ENCODE measurements around the gene TOR3A.
"Not testable (repeated sequence)": the region's sequence is repeated elsewhere in the genome, so short reads cannot be mapped to it uniquely, and the experiment has no call there.

The TOR3A gene

DNA sequence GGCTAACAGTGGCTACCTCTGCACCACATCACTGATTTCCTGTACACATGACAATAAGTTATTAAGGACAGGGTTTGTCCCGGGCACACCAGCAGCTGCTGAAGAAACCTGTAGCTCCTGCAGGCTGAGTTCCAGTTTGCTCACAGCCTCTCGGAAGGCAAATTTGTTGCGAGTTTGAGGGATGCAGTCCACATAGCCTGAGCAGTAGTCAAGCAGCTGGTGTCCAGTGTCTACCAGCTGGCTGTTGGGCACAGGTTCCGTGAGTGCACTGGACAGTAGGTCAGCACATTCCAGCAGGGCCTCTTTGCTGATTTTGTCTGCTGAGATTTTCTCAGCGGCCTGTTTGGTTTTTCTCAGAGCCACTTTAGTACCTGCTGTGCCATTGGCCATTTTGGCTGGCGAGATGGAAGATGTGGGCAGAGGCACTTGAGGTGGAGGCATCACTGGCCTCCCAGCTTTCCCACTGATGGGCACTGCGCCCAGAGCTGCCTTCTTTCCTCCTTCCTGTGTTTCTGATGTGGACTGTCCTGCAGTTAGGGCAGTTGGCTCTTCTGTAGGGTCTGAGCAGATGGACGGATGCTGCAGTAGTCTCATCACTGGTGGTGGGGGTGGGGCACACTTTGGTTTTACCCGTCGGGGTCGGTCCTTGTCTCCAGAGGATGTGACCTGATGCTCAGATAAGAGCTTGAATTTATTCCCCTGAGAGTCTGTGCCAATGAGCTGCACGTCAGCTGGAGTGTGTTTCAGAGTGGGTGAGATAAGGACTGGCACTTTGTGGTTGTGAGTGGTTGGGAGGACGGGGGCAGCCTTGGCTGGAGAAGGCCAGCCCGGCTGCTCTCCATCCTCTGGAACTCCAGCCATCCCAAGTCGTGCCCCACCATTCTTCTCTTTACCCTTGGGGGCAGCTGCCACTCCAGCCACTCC is 26.1 kb downstream of the TOR3A start:
- no peak for DNase-seq (ENCODE audit: low read depth in 2 of 2)

DNA sequence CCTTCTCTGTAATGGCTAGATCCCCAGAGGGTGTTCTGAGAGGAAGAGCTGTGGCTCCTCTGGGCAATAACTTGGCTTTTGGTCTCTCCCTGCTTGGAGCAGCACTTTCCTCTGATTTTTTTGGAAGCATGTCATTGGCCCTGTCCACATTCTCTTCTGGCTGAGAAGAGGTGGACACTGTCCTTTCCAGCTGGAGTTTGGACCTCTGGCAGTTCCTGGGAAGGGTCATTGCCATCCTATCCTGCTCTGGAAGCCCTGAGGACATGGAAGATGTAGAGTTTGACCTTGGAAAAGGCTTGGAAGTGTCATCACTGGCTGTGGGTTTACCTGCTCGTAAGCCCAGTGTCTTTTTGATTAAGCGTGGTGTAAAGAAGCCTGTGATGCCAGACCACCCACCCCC is 26.8 kb downstream of the TOR3A start:
- no peak for DNase-seq (ENCODE audit: low read depth in 2 of 2)

- no peak for DNase-seq (ENCODE audit: low read depth in 2 of 2)
These were observed 33.3 kb downstream of the TOR3A start for GRCh38 chr1:179115181-179115580.

GRCh38 chr1:179119513-179119912 is 37.6 kb downstream of the TOR3A start:
- no peak for DNase-seq (ENCODE audit: low read depth in 2 of 2)

DNA sequence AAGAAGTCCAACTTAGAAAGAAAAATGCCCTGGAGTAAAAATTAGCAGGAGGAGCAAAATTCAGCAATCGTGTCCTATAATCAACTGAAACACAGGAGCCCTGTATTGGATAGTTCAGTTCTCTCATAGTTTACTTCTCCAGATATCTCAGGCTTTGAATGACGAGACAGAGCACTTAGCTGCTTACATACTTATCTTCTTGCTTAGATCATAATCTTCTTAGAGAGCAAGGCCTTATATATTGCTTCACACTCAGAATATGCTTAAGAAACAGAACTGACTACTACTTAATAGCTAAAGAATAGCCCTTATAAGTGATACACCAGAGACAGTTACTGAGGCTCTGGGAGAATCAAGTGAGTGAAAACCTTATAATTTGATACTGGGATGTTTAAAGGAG is 38.9 kb downstream of the TOR3A start:
- DNase-seq (ENCODE audit: low read depth in 2 of 2): no peak

DNA sequence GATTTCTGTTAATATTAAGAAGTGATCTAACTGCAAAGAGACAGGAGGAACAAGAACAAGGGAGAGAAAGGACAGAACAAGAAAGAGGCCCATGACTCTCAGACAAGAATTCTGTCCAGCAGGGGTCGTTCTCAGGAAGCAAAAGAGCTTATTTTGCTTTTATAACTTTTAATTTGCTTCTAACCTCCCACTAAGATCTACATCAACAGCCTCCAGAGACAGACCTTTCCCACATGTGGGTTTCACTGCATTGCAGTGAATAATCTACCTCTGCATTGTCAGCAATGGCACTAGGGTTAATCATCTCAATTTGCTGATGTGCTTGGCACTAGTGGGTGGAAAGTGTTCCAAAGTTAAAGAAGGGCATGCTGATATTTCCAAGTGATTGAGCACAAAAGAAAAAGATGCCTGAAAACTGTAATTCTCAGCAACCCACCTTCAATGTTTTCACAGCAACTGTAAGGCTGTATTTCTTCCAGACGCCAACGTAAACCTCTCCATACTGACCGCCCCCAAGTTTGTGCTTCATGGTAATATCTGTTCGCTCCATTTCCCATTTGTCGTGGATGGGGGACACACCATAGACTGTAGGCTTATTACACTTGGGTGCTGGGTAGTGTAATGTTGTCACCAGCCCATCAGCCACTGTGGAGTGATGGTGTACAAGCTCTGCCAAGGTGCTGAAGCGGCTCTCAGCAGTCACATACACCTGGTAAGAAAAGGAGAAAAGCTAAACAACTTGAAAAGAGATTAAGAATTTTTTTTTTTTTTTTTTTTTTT is 39.5 kb downstream of the TOR3A start:
- peak; percentile 40 to 42 for DNase-seq (ENCODE audit: low read depth in 2 of 2)

- no peak for DNase-seq (ENCODE audit: low read depth in 2 of 2)
These were observed 43.0 kb downstream of the TOR3A start for GRCh38 chr1:179124873-179125272.

GRCh38 chr1:179126338-179127060 is 44.6 kb downstream of the TOR3A start:
- DNase-seq (ENCODE audit: low read depth in 2 of 2): no peak

GRCh38 chr1:179127163-179127895 is 45.5 kb downstream of the TOR3A start:
- no peak for DNase-seq (ENCODE audit: low read depth in 2 of 2)

GRCh38 chr1:179128520-179128919 is 46.6 kb downstream of the TOR3A start:
- no peak for DNase-seq (ENCODE audit: low read depth in 2 of 2)

DNA sequence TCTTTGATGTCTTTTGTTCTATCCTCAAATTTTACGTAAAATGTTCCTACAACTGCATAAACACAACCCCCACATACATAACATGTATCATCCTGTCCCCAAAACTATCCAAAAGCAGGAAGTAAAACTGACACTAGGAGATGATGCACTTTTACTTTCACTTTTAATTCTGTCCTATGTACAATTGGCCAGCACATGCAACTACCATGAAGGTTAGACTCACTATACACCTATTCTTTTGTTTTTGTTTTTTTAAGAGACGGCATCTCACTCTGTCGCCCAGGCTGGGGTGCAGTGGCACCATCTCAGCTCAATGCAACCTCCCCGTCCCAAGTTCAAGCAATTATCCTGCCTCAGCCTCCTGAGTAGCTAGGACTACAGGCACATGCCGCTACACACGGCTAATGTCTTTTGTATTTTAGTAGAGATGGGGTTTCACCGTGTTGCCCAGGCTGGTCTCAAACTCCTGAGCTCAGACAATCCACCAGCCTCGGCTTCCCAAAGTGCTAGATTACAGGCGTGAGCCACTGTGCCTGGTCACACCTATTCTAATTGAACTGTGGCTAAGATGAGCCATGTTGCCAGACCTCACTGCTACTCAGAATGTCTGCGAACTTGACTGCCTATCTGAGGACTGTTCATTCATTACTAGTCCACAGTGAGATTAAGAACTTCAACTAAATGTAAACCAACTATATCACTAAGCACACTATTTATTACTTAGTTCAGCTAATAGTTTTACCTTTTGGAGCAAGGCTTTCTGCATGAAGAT is 48.0 kb downstream of the TOR3A start:
- no peak for DNase-seq (ENCODE audit: low read depth in 2 of 2)

- not testable (repeated sequence) for DNase-seq (ENCODE audit: low read depth in 2 of 2)
These were observed 53.3 kb downstream of the TOR3A start for GRCh38 chr1:179135168-179135567.

DNA sequence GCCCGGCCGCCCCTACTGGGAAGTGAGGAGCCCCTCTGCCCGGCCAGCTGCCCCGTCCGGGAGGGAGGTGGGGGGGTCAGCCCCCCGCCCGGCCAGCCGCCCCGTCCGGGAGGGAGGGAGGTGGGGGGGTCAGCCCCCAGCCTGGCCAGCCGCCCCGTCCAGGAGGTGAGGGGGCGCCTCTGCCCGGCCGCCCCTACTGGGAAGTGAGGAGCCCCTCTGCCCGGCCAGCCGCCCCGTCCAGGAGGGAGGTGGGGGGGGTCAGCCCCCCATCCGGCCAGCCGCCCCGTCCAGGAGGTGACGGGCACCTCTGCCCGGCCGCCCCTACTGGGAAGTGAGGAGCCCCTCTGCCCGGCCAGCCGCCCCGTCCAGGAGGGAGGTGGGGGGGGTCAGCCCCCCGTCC is 53.8 kb downstream of the TOR3A start:
- not testable (repeated sequence) for DNase-seq (ENCODE audit: low read depth in 2 of 2)

DNA sequence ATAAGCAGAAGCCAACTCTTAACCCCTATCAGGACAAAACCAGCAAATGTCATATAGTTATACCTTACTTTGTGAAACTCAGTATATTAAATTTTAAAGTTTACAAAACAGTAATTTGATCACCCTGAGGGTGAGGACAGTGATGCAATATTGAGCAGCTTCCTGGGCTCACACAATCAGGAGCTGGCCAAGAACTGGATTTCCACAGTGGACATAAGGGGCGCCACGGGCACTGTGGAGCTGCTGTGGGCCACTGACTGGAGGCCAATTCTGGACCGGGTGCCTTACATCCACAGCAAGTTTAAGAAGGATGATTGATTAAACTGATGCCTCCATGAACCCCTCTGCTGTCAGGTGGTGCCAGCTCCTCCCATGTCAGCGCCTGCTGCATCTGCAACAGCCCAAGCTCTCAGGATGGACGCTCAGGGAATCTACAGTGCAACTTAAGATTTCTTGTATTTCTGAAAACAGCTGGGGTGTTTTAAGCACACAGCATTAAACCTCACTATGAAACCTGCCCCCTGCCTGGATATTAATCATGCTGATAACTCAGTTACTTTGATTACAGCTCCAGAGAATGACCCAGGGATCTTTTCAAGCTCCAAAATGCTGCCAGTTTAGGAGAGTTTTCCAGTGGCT is 55.9 kb downstream of the TOR3A start:
- DNase-seq (ENCODE audit: low read depth in 2 of 2): no peak

DNA sequence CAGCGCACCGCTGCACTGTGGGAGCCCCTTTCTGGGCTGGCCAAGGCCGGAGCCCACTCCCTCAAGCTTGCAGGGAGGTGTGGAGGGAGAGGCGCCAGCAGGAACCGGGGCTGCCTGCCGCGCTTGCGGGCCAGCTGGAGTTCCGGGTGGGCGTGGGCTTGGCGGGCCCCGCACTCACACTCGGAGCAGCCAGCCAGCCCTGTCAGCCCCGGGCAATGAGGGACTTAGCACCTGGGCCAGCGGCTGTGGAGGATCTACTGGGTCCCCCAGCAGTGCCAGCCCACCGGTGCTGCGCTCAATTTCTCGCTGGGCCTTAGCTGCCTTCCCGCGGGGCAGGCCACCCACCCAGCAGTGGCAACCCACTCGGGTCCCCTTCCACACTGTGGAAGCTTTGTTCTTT is 56.9 kb downstream of the TOR3A start:
- DNase-seq (ENCODE audit: low read depth in 2 of 2): not testable (repeated sequence)

GRCh38 chr1:179141592-179142251 is 59.9 kb downstream of the TOR3A start:
- peak; percentile 50 to 55 for DNase-seq (ENCODE audit: low read depth in 2 of 2)

DNA sequence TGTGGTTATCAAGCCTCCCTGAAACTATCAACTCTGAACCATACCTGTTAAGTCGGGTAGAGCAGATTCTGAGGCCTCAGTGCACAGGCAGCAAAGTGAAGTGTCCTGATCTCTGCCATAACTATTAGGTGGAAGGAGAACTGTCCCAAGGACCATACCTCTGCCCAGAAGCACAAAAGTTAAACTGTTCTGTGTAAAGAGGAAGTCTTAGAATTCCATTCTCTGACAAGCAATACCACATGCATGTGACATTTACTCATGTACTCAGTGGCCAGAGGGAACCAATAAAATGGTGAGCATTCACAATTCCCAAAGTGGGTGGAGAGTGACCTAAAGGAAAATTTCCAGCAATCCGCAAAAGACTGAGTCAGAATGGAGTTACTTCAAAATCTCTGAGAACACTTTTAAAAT is 61.0 kb downstream of the TOR3A start:
- DNase-seq (ENCODE audit: low read depth in 2 of 2): peak; percentile 96

DNA sequence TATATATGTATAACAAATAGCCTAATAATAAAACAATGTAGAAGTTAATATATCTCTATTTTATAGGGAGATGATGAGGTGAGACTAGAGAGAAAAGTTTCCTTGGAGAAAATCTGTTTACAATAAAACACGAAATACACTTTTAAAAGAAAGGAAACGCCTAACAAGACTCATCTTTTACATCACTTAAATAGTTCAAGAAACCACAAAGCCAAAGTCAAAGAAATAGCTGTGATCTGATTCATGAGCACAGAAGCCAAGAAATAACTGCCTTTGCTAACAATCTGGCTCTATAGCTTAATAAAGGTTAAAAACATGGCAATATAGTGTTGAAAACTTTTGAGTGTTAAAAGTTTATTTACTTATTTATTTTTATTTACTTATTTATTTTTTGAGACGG is 61.5 kb downstream of the TOR3A start:
- DNase-seq (ENCODE audit: low read depth in 2 of 2): peak; percentile 93 to 94

DNA sequence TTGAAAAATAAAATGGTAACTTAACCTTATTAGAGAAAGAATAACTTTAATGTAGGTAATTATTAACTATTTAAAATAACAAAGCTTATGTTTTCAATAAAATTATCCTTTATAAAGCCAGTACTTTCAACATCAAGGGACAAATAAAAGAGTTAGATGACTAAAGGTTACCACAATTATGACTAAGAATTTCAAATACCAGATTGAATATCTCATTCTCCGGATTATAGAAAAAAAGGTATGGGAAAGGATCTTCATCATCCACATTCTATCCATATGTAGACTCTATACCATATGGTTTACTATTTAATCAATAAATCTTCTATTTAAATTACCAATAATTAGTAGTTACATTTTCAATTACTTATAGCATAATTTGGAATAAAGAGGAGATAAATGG is 62.8 kb downstream of the TOR3A start:
- no peak for DNase-seq (ENCODE audit: low read depth in 2 of 2)

DNA sequence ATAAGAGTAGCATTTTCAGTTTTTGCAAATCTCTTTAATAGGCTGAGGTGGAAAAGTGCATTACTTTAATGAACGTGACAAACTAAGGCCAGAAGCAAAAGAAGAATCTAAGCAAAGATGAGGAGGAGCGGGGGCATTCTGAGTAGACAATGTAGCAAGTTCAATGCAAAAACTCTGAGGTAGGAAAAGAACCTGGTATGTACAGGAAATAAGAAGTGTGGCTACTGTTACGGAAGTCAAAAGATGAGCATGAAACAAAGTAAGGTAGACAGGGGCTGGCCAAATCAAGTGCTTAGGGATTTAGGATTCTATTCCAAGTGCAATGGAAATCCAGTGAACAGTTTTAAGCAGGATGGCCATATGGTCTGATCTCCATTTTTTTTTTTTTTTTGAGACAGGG is 63.7 kb downstream of the TOR3A start:
- DNase-seq (ENCODE audit: low read depth in 2 of 2): no peak

All from fibroblast of skin of left quadriceps (primary cell).